HL-60 (cell line): ENCODE measurements around the gene UBE2M.

Experiments
- TF ChIP-seq, protein P1 (sequence below): IDR thresholded peaks from 2 replicates; pipeline ENCODE4 v1.6.1; 2012; ENCODE audit warnings: low read depth; ENCODE audit not compliant: insufficient replicate concordance
- TF ChIP-seq, protein P2 (sequence below): IDR thresholded peaks from one replicate; pipeline ENCODE4 v1.5.1; 2011; ENCODE audit warnings: low read length, control low read depth, inconsistent platforms; ENCODE audit not compliant: insufficient read depth

GRCh38 chr19:58535857-58536256 is 22.6 kb downstream of the UBE2M start:
- TF ChIP-seq, protein P1, sequence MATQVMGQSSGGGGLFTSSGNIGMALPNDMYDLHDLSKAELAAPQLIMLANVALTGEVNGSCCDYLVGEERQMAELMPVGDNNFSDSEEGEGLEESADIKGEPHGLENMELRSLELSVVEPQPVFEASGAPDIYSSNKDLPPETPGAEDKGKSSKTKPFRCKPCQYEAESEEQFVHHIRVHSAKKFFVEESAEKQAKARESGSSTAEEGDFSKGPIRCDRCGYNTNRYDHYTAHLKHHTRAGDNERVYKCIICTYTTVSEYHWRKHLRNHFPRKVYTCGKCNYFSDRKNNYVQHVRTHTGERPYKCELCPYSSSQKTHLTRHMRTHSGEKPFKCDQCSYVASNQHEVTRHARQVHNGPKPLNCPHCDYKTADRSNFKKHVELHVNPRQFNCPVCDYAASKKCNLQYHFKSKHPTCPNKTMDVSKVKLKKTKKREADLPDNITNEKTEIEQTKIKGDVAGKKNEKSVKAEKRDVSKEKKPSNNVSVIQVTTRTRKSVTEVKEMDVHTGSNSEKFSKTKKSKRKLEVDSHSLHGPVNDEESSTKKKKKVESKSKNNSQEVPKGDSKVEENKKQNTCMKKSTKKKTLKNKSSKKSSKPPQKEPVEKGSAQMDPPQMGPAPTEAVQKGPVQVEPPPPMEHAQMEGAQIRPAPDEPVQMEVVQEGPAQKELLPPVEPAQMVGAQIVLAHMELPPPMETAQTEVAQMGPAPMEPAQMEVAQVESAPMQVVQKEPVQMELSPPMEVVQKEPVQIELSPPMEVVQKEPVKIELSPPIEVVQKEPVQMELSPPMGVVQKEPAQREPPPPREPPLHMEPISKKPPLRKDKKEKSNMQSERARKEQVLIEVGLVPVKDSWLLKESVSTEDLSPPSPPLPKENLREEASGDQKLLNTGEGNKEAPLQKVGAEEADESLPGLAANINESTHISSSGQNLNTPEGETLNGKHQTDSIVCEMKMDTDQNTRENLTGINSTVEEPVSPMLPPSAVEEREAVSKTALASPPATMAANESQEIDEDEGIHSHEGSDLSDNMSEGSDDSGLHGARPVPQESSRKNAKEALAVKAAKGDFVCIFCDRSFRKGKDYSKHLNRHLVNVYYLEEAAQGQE, result no peak
- TF ChIP-seq, protein P2, sequence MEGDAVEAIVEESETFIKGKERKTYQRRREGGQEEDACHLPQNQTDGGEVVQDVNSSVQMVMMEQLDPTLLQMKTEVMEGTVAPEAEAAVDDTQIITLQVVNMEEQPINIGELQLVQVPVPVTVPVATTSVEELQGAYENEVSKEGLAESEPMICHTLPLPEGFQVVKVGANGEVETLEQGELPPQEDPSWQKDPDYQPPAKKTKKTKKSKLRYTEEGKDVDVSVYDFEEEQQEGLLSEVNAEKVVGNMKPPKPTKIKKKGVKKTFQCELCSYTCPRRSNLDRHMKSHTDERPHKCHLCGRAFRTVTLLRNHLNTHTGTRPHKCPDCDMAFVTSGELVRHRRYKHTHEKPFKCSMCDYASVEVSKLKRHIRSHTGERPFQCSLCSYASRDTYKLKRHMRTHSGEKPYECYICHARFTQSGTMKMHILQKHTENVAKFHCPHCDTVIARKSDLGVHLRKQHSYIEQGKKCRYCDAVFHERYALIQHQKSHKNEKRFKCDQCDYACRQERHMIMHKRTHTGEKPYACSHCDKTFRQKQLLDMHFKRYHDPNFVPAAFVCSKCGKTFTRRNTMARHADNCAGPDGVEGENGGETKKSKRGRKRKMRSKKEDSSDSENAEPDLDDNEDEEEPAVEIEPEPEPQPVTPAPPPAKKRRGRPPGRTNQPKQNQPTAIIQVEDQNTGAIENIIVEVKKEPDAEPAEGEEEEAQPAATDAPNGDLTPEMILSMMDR, result no peak
